ENCODE measurements around the gene KCNA4.
"Not testable (repeated sequence)": the region's sequence is repeated elsewhere in the genome, so short reads cannot be mapped to it uniquely, and the experiment has no call there.

The KCNA4 gene

GRCh38 chr11:30016588-30017363, at the start of gene KCNA4:
TSS of gene KCNA4 (minus strand) at chr11:30017030. CDS start at chr11:30012678, 4,352 bp downstream.
- DNase-seq: no peak

- no peak for DNase-seq
Measured at GRCh38 chr11:30062103-30062502, 45.3 kb upstream of the KCNA4 start.

- no peak for DNase-seq
Measured at GRCh38 chr11:30059172-30059815, 42.5 kb upstream of the KCNA4 start.

GRCh38 chr11:30049214-30049613, 32.4 kb upstream of the KCNA4 start:
- DNase-seq: no peak

GRCh38 chr11:30046578-30046945, 29.7 kb upstream of the KCNA4 start:
- no peak for DNase-seq

GRCh38 chr11:30045921-30046577, 29.2 kb upstream of the KCNA4 start:
- no peak for DNase-seq

- no peak for DNase-seq
Measured at GRCh38 chr11:30045144-30045543, 28.3 kb upstream of the KCNA4 start.

- no peak for DNase-seq
Measured at GRCh38 chr11:30041171-30041570, 24.3 kb upstream of the KCNA4 start.

- DNase-seq: not testable (repeated sequence)
Measured at GRCh38 chr11:30034746-30035145, 17.9 kb upstream of the KCNA4 start.

GRCh38 chr11:30034166-30034565, 17.3 kb upstream of the KCNA4 start:
- not testable (repeated sequence) for DNase-seq

- DNase-seq: no peak
Measured at GRCh38 chr11:30025396-30026139, 8.7 kb upstream of the KCNA4 start.

GRCh38 chr11:30023074-30023473, 6.2 kb upstream of the KCNA4 start:
- DNase-seq: no peak

GRCh38 chr11:30019481-30019880, 2.7 kb upstream of the KCNA4 start:
- DNase-seq: no peak

- DNase-seq: no peak
Measured at GRCh38 chr11:30018495-30018894, 1.7 kb upstream of the KCNA4 start.

GRCh38 chr11:30017445-30017895, 640 bp upstream of the KCNA4 start:
- no peak for DNase-seq

GRCh38 chr11:30015725-30016412, 961 bp downstream of the KCNA4 start:
- DNase-seq: no peak

GRCh38 chr11:30012346-30012745, 4.5 kb downstream of the KCNA4 start:
- no peak for DNase-seq

GRCh38 chr11:30009060-30009459, 7.8 kb downstream of the KCNA4 start:
- DNase-seq: no peak

GRCh38 chr11:30006876-30007275, 10.0 kb downstream of the KCNA4 start:
- DNase-seq: no peak

- no peak for DNase-seq
Measured at GRCh38 chr11:30002157-30002785, 14.6 kb downstream of the KCNA4 start.

- no peak for DNase-seq
Measured at GRCh38 chr11:30000986-30001750, 15.7 kb downstream of the KCNA4 start.
